Melanocyte of skin (primary cell): ENCODE results near the gene SLC27A1. TPM values are rescaled to one million over a fixed set of nuclear protein-coding genes. Genes with fewer than 3 reads are reported as not detected.

Source experiments
- total RNA-seq, 2 donors: library from RNA; depleted of rRNA; stranded (reverse); fragments of >200 nt; gene quantifications; 2 replicates each; pipeline ENCODE4 v1.2.3, GENCODE V29; 2012

The SLC27A1 gene
- total RNA-seq, result 10 to 100 TPM; 16.9 to 21.3 TPM

DNA sequence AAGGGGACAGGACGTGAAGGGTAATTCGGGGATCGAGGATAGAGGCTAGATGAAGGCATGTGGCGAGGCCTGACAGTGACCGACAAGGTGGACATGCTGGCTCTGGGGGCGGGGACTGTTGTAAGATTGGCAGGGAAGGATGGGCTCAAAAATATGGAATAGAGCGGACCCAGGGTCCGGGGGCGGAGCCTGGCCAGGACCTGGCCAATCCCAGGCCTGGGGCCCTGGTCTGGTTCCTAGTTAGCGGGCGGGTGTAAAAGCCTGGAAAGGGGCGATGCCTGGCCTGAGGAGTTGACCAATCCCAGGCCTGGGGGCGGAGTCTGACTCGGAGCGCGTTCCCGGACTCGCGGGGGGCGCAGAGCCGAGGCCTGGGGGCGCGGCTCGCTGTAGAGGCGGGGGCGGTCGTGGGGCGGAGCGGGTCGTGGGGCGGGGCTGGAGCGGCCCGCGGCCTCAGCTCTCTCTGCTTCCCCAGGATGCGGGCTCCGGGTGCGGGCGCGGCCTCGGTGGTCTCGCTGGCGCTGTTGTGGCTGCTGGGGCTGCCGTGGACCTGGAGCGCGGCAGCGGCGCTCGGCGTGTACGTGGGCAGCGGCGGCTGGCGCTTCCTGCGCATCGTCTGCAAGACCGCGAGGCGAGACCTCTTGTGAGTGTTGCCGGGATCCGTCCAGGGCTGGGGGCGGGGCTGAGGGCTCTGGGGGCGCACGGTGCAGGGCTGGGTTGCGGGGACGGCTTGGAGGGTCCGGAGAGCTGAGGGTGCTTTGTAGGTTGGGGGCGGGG, at the start of gene SLC27A1:
Gene SLC27A1 (plus strand): TSS at position 457 of the 774 bp plus-strand sequence. CDS start 17 bp downstream, at position 474.

DNA sequence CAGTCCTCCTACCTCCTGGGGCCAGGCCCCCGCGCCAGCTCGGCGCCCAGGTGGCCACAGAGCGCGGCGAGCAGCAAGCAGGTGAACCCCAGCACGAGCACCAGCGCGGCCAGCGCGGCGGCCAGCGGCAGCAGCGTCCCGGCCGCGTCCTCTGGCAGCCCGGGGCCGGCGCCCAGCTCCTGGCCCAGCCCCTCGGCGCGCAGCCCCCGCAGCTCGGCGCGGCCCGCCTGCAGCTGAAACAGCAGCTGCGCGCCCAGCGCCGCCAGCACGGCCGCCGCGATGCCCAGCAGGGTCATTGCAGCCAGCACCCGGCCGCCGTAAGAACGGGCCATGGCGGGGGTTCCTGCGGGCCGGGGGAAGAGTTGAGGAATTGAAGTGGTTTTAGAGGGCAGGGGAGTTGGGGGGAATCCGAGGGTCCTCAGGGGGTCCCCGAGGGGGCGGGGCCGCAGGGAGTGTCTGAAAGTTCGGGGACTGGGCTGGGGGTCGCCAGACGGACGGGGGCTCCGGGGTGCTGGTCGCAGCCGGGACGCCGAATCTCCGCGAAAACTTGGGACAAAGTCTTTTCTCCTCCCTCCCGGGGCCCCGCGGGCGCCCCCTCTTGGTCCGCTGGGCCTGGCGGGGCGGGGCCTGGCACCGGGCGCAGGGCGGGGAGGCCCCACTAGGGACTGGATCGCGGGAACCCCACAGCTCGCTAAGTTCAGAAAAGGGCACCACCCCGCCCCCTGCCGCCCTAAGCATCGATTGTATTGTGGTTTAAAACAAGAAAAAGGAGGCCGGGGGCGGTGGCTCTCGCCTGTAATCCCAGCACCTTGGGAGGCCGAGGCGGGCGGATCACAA, 22.0 kb upstream of the SLC27A1 start, which contains the start of gene TMEM221:
Gene TMEM221 (minus strand): TSS at position 538 of the 837 bp plus-strand sequence. CDS start 206 bp downstream, at position 332.

DNA sequence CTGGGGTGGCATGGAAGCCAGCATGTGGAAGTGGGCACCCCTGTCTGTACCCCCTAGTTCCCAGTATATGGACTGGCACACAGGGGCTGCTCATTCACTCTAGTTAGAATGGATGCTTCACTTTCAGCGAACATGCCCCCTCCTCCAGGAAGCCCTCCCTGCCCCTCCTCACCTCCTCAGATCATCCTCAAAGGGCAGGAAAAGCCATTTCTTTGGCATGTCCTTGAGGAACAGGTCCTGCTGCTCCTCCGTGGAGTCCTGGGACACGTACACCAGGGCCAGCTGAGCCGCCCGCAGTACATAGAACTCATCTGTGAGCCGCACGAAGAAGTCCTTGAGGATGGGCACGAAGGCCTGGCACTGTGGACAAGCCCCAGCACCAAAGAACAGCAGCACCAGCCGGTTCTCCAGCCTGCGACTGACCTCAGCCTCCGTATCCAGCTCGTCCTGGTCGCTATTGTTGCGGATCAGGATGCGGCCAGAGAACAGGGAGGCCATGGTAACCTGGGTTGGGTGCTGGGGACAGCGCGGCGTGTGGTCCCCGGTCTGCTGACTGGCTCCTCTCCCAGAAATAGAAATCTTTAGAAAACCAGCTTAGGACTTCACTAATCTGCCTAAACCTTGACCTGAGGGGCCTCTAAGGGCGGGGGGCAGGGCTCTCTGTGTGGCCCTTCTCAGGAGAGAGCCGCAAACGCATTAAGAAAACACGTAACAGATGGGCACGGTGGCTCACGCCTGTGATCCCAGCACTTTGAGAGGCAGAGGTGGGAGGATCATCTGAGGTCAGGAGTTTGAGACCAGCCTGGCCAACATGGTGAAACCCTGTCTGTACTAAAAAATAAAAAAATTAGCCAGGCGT, 9.7 kb upstream of the SLC27A1 start, which contains the start of gene NXNL1:
Gene NXNL1 (minus strand): TSS at position 555 of the 859 bp plus-strand sequence. CDS start 57 bp downstream, at position 498.

DNA sequence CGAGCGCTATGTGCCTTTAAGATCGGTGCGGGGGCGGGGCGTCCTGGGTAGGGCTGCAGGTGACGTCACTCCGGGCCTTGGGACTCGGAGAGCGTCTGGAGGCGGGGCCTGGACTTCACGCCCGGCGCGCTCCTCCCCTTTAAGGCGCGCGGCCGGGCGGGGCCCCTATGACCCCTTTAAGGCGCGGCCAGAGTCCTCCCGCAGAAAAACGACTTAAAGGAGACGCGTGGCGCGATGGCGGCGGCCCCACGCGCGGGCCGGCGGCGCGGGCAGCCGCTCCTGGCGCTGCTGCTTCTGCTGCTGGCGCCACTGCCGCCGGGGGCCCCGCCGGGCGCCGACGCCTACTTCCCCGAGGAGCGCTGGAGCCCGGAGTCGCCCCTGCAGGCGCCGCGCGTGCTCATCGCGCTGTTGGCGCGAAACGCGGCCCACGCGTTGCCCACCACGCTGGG, 85.2 kb downstream of the SLC27A1 start, which contains the start of gene COLGALT1:
Gene COLGALT1 (plus strand): TSS at position 170 of the 449 bp plus-strand sequence. CDS start 65 bp downstream, at position 235.

Other genes starting within 250 kb of the SLC27A1 start
- gene OCEL1, start 244.3 kb upstream of the SLC27A1 start, total RNA-seq, result 1 to 10 TPM; 5.3 to 8.6 TPM
- 10 to 100 TPM; 35.4 to 56.9 TPM for gene NR2F6, start 224.6 kb upstream of the SLC27A1 start, total RNA-seq
- not detected for gene USHBP1, start 205.8 kb upstream of the SLC27A1 start, total RNA-seq
- 100 to 1,000 TPM in 1 of 2 donors, 10 to 100 TPM in 1; 92.9 to 124 TPM for gene BABAM1, start 203.1 kb upstream of the SLC27A1 start, total RNA-seq
- 1 to 10 TPM in 1 of 2 donors, under 1 TPM in 1; 0.34 to 2.3 TPM for gene ANKLE1, start 188.6 kb upstream of the SLC27A1 start, total RNA-seq
- gene ABHD8, start 167.1 kb upstream of the SLC27A1 start, total RNA-seq, result 1 to 10 TPM; 7.7 to 8.3 TPM
- gene MRPL34, start 164.7 kb upstream of the SLC27A1 start, total RNA-seq, result 10 to 100 TPM; 36.3 to 51.3 TPM
- 10 to 100 TPM; 13.4 to 29.6 TPM for gene DDA1, start 161.0 kb upstream of the SLC27A1 start, total RNA-seq
- gene ANO8, start 135.7 kb upstream of the SLC27A1 start, total RNA-seq, result 1 to 10 TPM; 3.4 to 3.7 TPM
- gene GTPBP3, start 133.0 kb upstream of the SLC27A1 start, total RNA-seq, result 10 to 100 TPM; 16.3 to 17.2 TPM
- gene PLVAP, start 93.2 kb upstream of the SLC27A1 start, total RNA-seq, result under 1 TPM in 1 of 2 donors, not detected in 1; under 0.01 TPM
- gene CCDC194, start 76.3 kb upstream of the SLC27A1 start, total RNA-seq, result 1 to 10 TPM; 1.3 to 1.4 TPM
- 100 to 1,000 TPM in 1 of 2 donors, 10 to 100 TPM in 1; 95.3 to 226 TPM for gene BST2, start 64.9 kb upstream of the SLC27A1 start, total RNA-seq
- 10 to 100 TPM; 45.8 to 55.6 TPM for gene MVB12A, start 50.5 kb upstream of the SLC27A1 start, total RNA-seq
- gene TMEM221, start 21.9 kb upstream of the SLC27A1 start, total RNA-seq, result under 1 TPM in 1 of 2 donors, not detected in 1; under 0.01 TPM
- not detected for gene NXNL1, start 9.6 kb upstream of the SLC27A1 start, total RNA-seq
- 10 to 100 TPM; 50.3 to 59.9 TPM for gene PGLS, start 41.1 kb downstream of the SLC27A1 start, total RNA-seq
- 10 to 100 TPM; 69.2 to 81.9 TPM for gene COLGALT1, start 85.1 kb downstream of the SLC27A1 start, total RNA-seq
- under 1 TPM; under 0.01 to 0.34 TPM for gene UNC13A, start 217.8 kb downstream of the SLC27A1 start, total RNA-seq
- gene MAP1S, start 249.0 kb downstream of the SLC27A1 start, total RNA-seq, result 10 to 100 TPM; 15.5 to 25.3 TPM